Smooth muscle cell of the brain vasculature (primary cell): Measurements from ENCODE around the gene MED13L.

ENCODE experiments used
- DNase-seq: peaks from one replicate; pipeline ENCODE4 v3.0.0-alpha.2; 2012; ENCODE audit warnings: low read depth, low spot score

Gene MED13L

DNA sequence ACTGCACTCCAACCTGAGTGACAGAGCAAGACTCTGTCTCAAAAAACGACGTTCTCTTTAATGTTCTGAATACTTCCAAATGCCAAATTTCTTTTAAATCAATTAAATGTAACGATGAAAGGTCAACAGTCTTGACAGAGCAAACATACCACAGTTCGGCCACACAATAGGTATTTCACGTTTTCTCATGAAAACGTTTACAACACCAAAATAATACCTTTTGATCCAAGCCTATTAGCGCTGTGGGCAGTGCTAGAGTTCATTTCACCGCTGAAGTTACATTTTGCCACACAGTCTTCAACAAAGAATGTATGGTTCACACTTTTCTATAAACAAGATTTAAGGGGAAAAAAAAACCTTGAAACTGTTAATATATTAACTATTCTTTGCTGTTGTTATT is 122.1 kb downstream of the MED13L start:
- no peak for DNase-seq

DNA sequence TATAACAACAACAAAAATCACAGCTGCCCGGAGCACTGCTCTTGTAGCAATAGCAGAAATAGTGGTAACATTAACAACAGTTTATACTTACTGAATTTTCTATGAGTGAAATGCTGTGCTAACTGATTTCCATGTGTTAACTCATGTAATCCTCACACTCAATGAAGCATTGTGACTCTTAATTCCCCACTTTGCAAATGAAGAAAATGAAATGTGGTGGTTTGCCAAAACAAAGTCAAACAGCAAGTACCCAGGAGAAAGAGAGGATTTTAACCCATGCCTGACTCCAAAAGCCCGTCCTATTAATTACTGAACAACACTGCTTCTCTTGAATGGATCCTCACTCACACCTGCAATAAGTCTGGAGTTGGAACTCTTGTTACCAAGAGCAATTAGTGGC is 123.5 kb downstream of the MED13L start:
- DNase-seq, result no peak

DNA sequence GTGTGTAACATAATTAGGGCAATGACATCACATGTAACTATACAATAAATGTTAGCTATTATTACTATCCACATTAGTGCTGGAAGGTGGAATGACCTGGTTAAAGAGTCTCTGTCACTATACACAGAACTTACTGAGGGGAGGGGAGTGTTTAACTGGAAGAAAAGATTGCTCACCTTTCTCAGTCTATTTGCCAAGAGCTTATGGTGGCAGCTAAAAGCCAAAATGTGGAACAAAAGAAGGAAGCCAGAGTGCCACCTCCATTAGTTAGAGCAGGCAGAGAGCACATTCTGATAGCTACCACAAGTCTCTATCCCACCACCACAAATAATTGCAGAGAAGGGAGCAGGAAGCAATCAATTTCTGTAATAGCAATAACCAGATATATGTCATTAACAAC is 124.4 kb downstream of the MED13L start:
- no peak for DNase-seq

DNA sequence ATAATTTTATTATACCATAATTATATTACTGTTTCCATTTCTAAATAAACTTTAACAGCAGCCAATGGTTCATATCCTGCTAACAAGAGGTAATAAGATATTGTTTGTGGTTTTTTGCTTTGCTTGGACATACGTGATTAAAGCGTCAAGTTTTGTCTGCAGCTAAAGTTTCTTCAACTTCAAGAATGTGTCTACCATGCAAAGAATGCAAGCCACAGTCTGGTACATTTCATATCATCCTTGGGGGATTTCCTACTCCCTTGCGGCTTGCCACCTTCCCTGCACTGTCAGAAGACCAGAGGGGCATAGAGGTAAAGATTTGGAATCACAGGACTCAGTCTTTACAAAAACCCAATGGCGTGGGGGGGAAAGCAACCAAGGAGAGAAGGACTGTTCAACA is 125.2 kb downstream of the MED13L start:
- no peak for DNase-seq

DNA sequence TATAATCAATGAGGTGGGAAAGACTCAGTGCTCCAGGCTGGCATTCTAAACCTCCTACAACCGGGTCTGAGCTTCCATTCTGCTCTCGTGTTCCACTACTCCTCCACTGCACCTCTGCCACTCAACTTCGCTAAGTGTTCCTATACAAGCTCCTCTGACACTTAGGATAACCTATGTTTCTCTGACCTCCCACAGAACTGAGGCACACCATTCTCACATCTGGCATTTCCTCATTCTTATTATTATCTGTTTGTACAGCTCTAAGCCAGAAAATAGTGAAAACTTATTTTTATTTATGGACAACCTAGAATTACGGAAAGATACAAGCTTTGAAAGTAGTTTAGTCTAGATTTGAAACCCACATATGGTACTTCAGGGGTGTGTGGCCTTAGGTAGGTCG is 127.0 kb downstream of the MED13L start:
- no peak for DNase-seq

DNA sequence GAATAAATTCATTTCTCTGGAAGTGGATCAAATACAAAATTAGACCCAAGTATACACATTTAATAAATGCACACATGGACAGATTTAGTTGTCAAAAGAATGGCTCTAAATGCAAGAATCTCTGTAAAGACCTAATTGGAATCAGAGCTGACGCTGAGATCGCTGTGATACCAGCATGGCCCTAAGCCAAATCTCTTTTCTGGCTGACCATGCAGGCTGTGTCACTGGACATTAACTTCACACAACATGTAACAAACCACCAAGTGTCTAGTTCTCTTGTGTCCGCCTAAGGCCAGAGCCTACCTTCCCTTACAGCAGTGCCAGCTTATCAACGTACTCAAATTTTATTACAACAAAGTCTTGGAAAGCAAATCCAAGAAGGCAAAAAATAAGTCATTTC is 127.5 kb downstream of the MED13L start:
- DNase-seq, result no peak

DNA sequence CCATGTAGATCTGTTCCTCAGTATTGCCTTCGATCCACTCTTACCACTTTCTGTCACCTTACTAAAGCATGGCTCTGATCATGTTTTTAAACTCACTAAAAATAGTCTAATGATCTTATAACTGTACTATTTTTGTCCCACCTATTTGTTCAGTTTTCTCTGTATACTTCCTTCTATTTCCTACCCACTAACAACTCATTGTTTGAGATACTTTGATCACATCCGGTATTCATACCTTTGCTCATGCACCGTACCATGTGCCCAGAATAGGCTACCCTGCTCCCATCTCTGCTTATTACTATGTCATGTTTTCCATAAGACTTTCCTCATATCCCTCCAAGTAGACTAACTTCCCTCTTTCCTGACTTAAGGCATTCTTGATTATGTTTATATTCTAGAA is 128.6 kb downstream of the MED13L start:
- no peak for DNase-seq

DNA sequence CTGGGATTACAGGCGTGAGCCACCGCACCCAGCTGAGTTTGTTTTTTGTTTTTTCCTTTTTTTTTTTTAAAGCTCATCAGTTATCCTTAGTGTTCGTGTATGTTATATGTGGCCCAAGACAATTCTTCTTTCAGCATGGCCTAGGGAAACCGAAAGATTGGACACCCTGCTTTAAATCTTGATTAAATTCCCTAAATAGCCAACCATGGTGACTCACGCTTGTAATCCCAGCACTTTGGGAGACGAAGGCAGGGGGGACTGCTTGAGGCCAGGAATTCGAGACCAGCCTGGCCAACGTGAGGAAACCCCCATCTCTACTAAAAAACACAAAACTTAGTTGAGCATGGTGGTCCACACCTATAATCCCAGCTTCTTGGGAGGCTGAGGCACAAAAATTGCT is 131.1 kb downstream of the MED13L start:
- DNase-seq, result no peak

DNA sequence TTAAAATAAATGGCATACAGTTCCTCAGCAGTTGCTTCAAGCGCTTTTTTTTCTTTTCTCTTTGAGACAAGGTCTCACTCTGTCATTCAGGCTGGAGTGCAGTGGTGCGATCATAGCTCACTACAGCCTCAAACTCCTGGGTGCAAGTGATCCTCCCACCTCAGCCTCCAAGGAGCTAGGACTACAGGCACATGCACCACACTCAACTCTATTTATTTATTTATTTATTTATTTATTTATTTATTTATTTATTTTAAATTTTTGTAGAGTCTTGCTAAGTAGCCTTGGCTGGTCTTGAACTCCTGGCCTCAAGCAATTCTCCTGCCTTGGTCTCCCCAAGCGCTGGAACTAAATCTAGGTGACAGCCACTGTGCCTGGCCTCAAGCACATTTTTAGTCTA is 132.0 kb downstream of the MED13L start:
- DNase-seq, result no peak

DNA sequence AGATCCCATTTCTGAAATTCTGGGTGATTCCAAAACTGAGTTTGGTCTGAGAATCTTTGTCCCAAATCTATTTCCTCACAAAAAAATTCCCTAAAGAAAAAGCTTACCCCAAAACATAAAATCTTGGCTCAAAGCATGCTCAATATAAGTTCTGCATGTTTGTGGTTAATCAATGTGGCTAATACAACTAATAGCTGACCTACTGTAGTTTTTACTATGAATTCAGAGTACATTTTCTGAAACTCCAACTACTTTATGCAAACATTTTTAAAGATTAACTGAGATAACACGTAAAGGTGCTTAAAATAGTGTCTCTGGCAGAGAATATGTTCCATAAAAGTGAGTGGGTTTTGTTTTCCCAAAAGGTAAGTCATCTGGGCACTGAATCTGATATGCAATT is 133.1 kb downstream of the MED13L start:
- DNase-seq, result no peak

DNA sequence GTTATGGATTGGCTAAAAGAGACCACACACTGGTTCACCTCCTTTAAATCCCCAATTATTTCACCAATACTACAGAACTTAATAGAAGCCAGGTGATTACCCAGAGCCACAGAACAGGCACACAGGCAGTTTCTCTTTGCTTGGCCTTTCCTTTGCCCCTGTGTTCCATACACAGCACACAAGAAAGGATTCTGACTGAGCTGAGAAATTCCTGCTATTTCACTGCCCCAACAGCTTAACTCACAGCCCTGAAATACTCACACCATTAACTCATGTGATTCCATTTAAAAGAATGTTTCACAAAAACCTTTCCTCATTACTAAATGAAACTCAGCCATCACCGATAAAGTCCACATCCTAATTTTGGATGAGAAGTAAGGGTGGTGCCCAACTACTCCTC is 133.6 kb downstream of the MED13L start:
- no peak for DNase-seq

DNA sequence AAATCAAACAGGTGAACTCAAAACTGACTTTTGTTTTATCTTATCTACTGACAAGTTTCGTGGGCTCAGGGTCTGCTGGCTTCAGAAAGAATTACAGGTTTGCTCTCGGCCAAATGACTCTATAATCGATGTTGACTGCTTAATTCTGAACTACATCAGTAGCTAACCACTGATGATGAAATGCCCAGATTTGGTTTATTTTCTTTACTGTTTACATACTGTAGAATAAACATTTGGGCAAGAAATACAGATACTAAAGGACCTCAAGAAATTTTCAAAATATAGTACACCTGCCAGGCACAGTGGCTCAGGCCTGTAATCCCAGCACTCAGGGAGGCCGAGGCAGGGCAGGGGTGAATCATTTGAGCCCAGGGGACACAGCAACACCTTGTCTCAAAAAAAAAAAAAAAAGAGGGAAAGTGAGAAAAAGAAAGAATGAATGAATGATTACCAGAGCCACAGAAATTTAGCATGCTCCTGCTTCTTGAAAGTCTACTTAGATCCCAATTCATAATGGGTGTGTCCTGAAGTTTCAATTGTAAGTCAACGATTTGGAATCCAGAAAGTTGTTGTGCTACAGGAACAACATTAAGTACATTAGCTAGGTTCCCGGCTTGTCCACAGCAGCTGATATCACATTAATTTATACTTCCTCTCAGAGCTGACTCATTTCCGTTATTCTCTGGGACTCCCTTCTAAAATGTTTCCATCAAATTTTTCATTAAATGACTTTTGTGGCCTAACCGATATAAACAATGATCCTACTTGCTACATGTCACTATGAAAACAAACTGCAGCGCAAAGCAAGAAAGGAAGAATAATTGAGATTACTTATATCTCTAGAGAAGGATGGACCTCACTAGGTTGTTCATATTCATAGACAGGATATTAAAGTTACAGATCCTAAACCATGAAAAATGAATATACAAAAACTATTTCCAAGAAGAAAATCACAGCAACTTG is 134.3 kb downstream of the MED13L start:
- no peak for DNase-seq

DNA sequence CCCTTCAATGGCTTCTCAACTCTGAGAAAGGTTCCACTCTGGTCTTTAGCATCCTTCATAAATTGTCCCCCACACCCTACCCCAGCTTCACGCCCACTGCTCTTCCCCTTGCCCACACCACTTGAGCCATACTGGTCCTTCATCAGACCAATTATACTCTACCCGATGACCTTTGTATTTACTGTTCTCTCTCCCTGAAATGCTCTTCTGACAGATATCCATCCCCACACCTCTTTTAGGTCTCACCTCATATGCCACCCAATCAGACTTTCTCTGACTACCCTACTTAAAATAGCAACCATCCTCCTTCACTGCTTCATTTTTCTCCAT is 135.7 kb downstream of the MED13L start:
- no peak for DNase-seq

DNA sequence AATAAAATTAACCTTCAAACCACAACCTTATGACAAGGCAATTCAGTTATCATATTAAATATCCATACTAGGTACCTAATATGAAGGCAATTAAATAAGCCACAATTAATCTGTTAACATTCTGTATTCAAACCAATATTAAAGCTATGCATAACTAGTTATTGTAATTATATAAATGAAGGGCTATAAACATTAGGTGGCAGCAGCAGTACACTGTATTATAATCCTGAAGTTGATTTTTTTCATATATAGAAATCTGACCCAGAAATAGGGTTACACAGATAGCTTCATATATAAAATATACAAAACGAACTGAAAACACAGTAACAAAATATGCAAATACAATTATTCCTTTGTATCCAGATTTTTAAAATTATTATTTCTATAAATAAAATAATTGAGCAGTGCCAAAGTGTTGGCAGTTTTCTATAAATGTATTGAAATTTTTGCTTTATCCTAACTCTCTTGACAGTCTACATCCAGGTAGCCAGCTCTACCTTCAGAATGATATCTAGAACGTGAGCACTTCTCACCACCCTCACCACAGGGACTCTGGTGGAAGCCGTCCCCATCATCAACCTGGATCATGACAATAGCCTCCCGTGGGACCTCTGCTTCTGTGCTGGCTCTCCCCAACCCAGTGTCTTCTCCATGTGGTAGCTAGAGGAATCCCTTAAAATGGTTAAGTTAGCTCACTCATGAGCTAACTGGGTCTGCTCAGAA is 136.2 kb downstream of the MED13L start:
- DNase-seq, result no peak

DNA sequence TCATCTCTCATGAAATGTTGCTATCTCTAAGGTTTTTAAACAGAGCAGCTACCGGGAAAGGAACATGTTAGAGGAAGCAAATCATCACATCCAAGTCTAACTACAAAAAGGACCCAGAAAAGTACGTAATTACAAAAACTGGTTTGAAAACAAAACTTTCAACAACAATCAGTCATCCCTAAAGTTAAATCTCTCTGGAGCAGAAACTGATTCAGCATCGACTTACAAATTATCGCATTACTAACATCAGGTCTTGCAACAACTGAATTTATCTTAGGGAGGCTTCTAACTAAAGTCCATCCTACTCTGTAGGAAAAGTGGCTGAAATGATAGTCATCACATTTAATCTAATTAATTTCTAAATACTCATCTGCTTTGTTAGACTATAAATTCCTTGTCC is 137.0 kb downstream of the MED13L start:
- no peak for DNase-seq

DNA sequence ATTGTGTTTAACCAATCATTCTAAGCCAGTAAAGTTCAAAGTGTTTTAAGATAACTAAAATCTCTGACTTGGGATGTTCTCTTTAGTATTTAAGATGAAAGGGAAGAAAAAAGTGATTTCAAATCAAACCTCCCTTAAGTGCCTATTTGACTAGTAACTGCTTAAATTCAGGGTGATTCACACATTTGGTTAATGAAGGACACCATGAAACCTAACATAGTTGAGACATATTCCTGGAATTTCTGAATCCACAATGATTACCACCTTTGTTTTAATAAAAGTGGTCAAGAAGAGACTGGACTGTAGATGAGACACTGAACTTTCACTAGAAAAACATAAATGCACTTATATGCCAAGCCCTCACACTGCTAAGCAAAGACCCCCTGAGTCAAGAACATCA is 138.7 kb downstream of the MED13L start:
- DNase-seq, result no peak

DNA sequence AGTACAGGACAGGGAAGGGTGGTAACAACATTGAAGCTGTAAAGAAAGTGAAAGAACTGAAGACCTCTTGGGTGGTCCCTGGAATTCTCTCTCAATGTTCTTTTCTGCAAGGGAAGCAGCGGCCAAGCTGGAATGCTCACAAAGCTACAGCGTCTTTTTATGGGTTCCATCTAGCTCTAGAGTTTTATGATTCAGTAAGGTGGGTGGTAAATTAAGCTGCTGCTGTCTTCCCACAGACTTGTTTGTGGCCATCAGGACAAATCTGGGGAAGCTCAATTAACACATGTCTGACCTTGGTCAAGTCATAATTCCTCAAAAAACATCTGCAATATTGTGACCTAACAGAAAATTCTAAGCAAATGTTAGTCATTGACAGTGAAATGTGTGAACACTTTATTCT is 139.1 kb downstream of the MED13L start:
- DNase-seq, result no peak

DNA sequence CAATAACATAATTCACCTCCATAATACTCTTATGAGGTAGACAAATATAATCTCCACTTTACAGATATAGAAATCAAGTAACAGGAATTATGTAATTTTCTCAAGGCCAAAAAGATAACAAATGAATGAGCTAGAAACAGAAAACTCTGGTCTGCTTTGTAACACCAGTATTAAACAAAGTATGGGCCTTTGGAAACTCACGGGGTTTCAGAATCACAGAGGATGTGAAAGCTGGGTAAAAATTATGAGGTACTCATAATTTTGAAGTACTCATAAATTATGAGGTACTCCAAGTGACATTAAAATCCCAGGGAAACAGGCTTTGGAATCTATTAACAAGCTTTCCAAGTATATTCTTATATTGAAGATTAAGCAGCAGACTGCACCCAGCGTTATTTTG is 140.2 kb downstream of the MED13L start:
- no peak for DNase-seq

DNA sequence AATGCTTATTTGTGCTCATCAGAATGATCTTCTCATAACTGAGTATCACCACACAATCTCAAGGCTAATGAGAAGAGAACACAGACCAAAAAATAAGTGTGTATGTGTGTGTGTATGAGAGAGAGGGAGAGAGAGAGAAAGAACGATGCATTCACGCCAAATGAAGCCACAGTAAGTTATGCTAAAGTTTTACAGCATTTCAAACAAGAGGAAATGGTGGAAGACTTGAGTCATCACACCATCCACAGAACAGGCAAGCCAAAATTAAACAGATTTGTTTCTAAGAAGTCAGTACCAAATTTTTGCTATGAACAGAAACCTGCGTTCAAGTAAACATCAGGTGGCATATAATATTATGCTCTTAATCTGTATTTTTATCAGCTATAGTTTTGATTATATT is 141.2 kb downstream of the MED13L start:
- DNase-seq, result no peak

DNA sequence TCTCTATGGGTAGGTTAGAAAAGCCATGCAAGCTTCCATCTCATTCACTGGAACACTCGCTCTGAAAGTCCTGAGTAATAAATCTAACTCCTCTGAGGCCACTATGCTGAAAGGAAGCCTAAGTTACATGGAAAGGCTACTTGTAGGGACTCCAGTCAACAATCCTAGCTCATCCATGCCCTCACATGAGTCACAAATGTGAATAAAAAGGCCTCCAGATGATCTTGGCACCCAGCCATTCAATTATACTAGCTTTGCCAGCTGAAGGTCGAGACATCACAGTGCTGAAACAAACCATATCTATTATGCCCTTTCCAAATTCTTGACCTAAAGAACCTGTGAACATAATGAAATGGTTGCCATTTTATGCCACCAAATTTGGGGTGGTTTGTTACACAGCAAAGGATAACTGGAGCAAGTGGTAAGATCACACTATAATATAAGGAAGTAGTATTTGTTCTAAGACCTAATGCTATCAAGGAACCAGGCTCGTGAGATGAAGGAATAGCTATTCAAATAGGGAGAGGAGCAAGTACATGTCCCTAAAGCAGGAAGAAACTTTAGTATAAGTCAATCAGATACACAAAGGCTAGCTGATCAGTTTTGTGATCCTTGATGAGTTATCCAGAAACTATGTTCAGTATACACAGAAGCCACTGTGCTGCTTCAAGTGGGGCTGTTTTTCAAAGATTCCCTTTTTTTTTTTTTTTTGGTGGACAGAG is 142.1 kb downstream of the MED13L start:
- no peak for DNase-seq

DNA sequence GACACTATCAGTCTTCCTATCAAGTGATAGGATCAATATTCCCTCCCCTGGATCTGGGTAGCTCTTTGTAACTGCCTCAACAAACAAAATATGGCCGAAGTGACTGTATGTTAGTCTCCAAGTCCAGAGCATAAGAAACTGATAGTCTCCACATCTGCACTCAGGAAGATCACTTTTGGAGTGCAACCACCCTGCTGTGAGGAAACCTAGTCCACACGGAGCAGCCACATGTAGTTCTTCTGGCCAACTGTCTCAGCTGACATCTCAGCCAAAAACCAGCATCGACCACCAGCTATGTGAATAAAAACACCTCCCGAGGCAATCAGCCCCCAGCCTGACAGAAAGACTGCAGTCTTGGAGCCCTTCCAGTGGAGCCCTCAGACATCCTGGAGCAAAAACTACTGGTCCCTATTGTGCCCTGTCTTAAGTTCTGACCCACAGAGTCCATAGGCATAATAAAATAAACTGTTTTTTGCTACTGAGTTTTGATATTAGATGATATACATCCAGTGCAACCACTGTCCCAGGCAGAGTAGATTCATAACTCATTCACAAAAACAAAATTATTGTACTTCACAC is 143.8 kb downstream of the MED13L start:
- DNase-seq, result no peak

DNA sequence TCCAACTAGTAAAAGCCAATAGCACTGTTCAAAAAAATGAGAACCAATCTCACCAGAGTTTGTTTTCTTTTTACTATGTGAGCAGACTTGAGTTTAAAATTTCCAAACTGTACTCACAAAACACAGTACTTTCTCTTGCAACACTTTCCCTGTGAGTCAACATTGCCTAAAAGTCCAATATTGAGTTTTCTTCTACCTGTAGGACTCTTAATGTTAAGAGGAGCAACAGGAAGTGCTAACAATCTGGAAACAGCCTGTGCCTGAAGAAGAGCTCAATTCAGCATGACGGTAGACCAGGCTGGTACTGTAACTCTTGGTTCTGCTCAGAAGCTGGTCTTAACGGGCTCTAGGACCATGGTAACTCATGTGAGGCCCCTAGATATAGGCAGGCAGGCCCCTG is 144.3 kb downstream of the MED13L start:
- DNase-seq, result no peak
